ENCODE measurements around the gene MTRFR.
"Not testable (repeated sequence)": the region's sequence is repeated elsewhere in the genome, so short reads cannot be mapped to it uniquely, and the experiment has no call there.

The MTRFR gene

GRCh38 chr12:123250471-123251383 is 17.5 kb downstream of the MTRFR start:
- DNase-seq = no peak

- DNase-seq = no peak
Observed at GRCh38 chr12:123251403-123252076, 18.3 kb downstream of the MTRFR start.

GRCh38 chr12:123252365-123252764 is 19.1 kb downstream of the MTRFR start:
- not testable (repeated sequence) for DNase-seq

DNA sequence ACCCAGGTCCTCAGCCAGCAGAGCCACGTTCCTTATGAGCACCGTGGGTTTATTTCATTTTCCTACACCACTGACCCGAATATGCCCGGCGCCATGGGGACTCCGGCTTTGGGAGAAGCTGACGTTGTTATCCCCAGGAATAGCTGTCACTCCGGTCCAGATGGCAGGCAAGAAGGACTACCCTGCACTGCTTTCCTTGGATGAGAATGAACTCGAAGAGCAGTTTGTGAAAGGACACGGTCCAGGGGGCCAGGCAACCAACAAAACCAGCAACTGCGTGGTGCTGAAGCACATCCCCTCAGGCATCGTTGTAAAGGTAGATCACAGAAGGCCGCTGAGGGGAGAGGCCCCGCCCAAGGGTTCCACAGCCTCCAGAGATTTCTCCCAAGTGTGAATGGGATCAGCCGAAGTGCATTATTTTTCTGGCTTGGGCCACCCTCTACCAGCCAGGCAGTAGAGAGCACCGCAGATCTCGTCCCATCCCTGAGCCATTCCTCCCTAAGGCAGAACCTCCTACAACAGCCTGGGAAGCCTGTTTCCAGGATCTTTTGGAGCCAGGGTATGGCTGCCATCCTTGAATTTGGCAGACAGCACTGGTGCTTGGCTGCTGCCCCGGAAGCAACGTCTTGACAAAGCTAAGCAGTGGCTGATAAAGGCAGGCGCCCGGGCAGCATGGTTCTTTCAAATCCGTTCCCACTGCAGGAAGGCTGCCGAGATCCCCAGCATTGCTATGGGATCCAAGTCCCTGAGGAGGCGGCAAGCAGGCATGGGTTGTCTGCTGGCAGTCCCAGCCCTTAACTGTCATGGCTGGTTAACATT is 20.6 kb downstream of the MTRFR start:
- DNase-seq = no peak

GRCh38 chr12:123254853-123255446 is 21.7 kb downstream of the MTRFR start:
- no peak for DNase-seq

DNA sequence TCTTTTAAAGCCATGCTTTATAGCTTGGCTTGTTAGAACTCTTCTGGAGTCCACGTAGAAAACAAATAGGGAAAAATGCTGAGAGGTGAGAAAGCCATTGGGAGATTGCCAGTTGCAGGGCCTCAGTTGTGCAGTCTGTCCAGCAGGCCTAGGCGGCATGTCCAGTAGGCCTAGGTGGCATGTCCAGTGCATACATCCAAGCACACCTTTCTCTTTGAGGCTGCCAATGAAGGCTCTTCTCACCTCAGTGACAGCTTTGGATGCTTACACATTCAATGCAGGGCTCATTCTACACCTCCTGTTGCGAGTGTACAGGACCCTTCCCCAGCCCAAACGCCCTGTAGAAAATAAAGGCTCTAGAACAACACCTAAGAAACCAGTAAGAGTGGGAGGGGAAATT is 25.4 kb downstream of the MTRFR start:
- DNase-seq = no peak

DNA sequence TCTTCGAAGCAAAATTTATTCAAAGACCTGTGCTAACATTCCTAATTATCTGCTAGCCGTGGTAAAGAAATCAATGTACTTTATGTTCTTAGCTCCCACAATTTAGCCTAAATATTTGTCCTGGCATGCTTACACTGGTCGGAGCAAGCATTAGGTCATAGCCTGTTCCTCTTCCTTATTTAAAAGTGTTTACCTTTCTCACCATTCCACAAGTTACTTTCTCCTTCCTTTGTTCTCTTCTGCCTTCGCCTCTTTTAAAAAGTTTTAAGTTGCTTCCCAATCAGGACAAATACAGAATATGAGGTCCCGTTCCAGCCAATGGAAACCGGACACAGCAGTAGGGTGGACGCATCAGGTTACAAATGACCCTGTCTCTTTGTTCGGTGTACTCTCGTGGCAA is 26.8 kb downstream of the MTRFR start:
- DNase-seq = no peak

DNA sequence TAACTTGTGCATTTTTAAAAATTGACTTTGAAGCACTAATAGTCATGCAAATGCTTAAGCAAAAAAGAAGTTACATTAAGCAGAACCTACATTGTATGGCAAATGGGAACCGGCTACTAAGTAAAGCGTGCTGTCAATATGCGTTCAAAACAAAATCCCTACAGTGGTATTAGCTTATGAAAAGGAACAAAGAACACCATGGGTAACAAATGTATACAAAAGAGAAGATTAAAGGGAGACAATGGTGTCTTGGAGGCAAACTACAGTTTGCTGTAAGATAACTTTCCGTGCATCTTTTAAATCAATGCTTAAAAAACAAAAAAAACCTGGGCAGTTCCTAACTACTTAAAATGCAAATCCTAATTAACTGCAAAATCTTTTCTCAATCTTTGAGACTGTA is 28.0 kb downstream of the MTRFR start:
- DNase-seq = no peak

DNA sequence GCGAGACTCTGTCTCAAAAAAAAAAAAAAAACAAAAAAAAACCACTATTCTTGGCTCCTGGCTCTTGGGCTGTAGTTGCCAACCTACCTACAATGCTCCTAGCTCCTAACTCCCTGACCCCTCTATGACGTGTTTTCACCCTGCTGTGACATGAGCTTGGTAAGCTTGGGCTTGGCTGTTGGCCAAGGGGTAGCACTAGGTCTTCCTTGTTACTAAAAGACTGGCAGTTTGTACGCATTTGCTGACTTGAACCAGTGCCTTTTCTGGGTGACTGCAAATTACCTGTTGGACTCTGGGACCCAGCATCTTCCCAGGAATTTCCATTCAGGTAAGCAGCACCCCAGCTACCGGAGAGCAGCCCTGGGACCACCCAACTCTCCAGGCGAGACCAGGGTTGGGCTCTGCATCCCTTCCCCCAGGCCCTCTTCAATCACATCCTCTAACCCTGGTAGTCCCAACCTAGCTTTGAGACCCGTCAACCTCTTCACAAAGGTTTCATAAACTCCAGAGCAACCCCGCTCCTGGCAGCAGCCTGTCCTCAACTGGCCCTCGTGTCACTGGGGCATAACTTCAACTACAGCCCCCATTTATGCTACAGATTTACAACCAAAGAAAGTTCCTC is 30.1 kb downstream of the MTRFR start:
- DNase-seq = no peak

GRCh38 chr12:123264642-123265041 is 31.4 kb downstream of the MTRFR start:
- DNase-seq = no peak

- no peak for DNase-seq
Observed at GRCh38 chr12:123265851-123266678, 32.8 kb downstream of the MTRFR start.

- no peak for DNase-seq
Observed at GRCh38 chr12:123266679-123267277, 33.5 kb downstream of the MTRFR start.

DNA sequence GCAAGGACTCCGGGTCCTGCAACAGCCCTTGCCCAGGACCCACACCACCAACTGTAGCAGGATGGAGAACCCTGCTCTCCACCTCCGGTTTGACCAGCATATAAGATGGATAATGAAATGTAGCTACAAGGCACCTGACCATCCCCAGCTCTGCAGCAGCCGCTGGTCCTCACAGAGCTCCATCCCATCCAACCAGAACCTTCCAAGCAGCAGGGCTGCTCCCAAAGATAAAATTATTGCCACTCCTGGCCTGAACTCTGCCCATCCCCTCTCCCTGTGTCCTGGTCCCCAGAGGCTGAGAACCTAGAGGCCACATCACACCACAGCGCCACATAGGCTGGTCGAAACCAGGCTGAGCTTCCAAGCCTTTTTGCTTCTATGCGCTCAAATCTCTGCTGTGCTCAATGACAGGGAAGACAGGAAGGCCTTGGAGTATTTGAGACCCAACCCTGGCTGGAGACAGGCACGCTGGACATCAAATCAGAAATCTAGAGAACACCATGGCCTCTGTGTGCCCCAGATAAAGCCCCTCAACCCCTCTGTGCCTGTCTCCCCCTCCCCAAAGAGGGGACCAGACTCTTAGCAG is 34.2 kb downstream of the MTRFR start:
- DNase-seq = no peak

- DNase-seq = peak; percentile 55
Observed at GRCh38 chr12:123267991-123268843, 35.0 kb downstream of the MTRFR start.

DNA sequence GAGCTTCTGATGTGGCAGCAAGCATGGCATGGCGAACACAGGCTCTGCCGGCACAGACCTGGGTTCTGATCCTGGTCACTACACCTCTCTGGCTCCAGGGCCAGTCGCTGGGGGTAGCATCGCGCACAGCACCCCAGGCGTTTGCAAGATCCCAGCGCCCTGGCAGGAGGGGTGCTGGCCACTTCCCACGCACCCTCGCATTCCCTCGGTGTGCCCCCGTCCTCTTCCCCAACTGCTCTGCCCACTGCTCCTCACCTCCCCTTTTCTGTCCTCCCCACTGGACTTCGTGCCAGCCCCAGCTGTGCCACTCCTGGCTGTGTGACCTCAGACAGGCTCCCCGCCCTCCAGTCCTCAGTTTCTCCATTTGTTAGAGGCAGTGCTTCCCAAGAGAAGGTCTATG is 35.6 kb downstream of the MTRFR start:
- no peak for DNase-seq

DNA sequence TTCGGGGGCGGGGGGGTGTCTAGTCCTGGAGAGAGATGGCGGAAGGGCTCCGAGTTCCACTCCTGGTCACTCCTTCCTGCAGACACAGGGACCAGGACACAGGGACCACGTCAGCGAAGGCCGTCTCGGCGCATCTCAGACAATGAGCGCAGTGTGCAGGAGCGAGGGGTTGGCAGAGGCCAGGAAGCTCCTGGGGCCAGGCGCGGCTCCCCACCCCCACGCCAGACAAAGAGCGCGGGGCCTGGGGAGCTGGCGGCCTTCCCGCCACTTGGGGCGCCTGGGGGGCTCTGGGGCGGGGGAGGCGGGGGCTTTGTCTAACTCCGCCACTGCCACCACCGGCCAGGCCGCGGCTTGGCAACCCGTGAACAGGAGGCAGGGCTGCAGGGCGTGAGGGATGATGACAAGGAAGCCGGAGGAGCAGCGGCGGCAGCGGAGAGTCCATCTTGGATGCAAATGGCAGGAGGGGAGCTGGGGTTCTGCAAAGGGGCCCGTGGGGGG is 36.2 kb downstream of the MTRFR start:
- DNase-seq = no peak

DNA sequence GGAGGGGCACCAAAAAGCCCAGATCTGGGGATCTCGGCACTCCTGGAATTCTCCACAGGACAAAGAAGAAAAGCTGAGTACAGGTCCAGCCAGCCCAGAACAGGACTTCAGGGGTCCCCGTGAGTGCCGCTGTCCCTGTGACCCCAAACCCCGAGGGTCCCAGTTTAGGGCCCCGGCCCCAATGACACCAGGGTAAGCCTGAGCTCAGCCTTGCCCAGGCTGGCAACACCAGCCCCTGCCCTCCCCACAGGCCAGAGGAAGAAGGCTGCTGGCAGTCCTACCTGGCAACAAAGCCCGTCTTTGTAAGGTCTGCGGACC is 36.6 kb downstream of the MTRFR start:
- no peak for DNase-seq

DNA sequence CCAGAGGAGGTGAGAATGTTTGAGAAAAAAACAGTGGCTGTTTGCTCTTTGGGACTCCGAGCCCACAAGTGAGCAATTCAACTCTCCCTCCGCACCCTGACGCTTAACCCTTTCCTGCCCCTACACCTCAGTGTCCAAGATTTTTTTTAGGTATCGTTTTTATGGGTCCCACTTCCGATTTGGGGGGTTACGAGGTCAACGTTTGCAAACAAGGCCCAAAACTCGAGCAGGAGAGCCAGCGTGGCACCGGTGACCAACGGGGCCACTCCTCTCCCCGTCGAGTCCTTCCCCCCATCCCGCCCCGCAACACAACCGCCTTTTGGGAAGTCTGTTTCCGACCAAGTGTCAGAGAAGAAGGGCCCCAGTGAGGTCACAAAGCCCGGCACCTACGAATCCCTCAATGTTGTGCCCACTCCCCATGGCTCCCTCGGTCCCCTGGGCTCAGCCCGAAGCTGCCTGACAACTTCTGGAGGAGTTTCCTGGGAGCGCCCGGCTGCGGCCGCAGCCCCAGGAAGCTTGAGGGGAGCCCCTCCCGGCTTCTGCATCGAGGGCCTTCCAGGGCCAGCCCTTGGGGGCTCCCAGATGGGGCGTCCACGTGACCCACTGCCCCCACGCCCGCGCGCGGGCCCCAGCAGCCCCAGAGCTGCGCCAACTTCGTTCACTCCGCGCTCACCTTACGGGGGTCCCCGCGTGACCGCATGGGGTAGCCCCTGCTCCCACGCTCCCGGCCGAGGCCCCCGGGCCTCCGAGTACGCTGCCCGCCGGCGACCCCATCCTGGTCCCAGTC is 37.2 kb downstream of the MTRFR start:
- DNase-seq = no peak
